Stimulated activated CD4-positive, alpha-beta T cell treated with anti-CD3 and anti-CD28 coated beads, TNF-alpha, amount 100 ng/mL, for 4 hours (primary cell): ENCODE data around the gene PABPC4L.
"Not testable (repeated sequence)": the region's sequence is repeated elsewhere in the genome, so short reads cannot be mapped to it uniquely, and the experiment has no call there.

Source experiments
- DNase-seq, 3 experiments: peaks; one replicate each; pipeline ENCODE4 v3.0.0-alpha.2; 2020; ENCODE audit warnings: low read depth in 3 of 3

Gene PABPC4L

GRCh38 chr4:134201216-134202161, at the start of gene PABPC4L:
Gene PABPC4L, minus strand, starts transcription at chr4:134201789. Its CDS starts 770 bp downstream, at chr4:134201019.
- DNase-seq: no peak

GRCh38 chr4:134251322-134251721, 49.7 kb upstream of the PABPC4L start:
- no peak for DNase-seq

DNA sequence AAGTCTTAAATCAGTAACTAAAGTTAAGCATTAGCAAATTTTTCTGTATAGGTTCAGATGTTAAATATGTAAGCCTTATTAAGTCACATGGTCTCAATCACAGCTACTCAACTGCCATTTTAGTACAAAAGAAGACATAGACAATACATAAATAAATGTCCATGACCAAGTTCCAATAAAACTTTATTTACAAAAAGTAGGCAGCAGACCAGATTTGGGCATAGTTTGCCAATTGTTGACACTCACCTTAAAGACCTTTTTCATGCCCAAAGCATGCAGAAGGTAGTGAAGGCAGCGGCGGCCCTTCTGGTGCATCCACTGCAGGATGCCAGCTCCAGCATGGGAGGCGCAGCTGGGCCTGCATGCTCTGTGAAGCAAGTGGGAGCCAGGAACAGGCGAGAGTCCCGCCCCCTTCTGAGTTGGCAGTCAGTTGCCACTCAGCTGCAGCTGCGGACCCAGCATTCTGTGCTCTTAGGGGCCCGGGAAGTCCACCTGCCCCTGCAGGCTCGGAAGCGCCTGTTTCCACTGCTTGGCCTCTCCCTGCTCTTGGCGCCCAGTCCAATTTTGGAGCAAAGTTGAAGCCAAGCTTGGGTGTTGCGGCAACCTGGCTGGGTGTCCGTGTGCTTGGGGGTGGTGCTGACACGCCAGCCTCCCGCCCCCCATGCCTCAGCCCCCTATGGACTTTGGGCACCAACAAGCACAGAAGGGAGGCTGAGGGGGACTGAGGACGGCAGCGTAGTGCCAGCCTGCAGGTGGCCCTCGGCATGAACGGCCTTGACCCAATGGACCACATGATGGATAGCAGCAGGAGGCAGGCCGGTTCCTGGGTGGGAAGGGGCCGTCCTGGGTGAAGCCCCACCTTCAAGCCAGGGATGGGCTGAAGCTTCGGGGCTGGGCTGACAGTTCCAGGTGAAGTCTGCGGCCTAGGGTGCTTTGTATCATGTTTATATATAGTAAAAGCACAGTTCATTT, 42.4 kb upstream of the PABPC4L start:
- DNase-seq: no peak

DNA sequence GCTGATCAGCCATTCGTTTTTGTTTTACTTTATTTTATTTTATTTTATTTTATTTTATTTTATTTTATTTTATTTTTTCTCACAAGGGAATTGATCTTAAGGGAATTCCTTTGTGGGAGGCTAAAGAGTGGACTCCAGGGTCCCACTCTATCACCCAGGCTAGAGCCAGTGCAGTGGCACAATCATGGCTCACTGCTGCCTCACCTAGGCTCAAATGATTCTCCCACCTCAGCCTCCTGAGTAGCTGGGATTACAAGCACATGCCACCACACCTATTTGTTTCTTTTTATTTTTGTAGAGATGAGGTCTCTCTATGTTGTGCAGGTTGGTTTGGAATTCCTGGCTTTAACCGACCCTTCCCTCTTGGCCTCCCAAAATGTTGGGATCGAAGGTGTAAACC, 17.5 kb upstream of the PABPC4L start:
- DNase-seq: no peak

- DNase-seq: no peak
Observed at GRCh38 chr4:134216411-134216810, 14.8 kb upstream of the PABPC4L start.

GRCh38 chr4:134215620-134216344, 14.2 kb upstream of the PABPC4L start:
- DNase-seq: no peak

GRCh38 chr4:134207955-134208354, 6.4 kb upstream of the PABPC4L start:
- not testable (repeated sequence) for DNase-seq

GRCh38 chr4:134202166-134202956, 772 bp upstream of the PABPC4L start:
- no peak for DNase-seq

DNA sequence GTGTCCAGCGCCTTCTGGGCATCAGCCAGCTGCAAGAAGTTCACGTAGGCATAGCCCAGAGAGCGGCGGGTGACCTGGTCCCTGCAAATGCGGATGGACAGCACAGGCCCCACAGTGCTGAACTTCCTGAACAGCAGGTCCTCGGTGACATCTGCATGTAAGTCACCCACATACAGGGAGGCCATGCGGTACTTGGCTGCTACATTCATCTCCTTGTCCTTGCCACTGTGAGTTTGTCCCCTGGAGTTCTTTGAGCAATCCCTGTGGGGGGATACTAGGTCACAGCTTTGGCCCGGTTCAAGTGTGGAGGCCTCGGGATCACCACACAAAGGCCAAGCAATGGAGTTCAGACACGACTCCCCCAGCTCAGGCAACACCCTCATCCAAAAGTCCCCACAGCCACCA, 776 bp downstream of the PABPC4L start:
- DNase-seq: no peak

DNA sequence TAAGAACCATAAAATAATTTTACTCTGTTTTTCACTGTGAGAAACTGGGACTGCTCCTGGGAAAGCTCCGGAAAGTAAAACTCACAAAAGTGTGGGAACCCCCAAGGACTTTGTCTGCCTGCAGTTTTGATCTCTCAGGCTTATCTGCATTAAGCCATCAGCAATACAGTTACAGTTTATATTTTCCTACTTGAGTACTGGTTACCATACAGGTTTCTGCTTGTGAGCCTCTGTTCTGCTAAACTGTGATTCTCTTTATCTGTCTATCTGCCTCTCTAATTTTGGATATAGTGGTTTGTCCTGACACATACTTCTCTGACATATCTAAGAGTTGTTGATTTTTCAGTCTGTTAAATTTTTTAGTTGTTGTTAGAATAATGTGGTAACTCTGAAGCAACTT, 11.6 kb downstream of the PABPC4L start:
- no peak for DNase-seq

DNA sequence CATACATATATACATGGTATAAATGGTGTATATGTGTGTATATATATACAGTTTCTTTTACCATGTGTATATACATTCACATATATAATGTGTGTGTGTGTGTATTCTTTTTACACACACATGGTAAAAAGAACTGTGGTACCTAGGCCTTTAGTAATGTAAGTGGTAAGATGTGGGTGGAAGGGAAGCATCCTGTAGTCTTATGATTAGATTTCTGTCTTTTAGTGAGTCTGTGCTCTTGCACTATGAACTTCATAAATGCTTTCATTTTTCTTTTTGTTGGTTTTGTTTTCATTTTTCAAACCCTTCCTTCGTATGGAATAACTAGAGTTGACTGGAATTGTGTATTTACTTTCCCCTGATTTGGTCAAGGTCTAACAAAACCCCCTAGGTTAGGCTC, 12.1 kb downstream of the PABPC4L start:
- DNase-seq: no peak

DNA sequence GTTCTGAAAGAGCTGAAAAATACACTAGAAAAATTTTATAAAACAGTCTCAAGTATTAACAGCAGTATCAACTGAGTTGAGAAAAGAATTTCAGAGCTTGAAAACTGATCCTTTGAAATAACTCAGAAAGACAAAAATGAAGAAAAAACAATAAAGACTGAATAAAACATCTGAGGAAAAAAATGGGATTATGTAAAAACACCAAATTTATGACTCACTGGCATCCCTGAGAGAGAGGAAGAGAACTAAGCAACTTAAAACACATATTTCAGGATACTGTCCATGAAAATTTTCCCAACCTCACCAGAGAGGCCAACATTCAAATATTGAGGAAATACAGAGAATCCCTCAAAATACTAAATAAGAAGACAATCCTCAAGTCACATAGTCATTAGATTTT, 22.9 kb downstream of the PABPC4L start:
- DNase-seq: no peak

DNA sequence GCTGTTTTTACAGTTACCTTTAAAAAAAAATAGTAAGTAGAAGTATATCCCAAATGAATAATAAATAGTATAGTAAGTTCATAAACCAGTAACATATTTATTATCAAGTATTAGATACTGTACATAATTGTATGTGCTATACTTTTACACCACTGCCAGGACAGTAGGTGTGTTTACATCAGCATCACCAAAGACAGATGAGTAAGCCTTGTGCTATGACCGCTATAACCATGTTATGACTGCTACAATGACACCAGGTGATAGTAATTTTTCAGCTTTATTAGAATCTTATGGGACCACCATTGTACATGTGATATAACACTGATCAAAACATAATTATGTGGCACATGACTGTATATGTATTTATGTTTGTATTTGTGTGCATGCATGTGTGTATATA, 27.3 kb downstream of the PABPC4L start:
- DNase-seq: no peak

GRCh38 chr4:134160211-134160610, 41.4 kb downstream of the PABPC4L start:
- no peak for DNase-seq

GRCh38 chr4:134154097-134154496, 47.5 kb downstream of the PABPC4L start:
- no peak for DNase-seq

DNA sequence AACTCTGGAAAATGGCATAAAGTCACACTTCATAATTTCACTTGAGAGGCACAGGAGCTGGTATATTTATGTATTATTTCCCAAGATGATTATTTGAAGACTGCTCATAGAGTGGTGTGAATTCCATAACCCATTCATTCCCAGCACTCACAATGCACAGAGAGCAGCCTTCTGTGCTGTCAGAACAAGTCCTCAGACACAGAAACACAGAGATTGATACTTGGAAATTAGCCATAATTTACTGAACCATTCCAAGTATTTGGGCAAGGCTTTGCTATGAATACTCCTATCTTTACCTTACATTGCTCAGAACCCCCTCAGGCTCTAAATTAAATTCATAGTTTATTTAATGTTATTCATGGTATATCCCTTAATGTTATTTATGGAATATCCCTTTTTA, 53.6 kb downstream of the PABPC4L start:
- no peak for DNase-seq
